ENCODE measurements around the gene EXOC6. TPM values are rescaled to one million over a fixed set of nuclear protein-coding genes. Genes with fewer than 3 reads are reported as not detected.

The EXOC6 gene
- total and polyA plus RNA-seq, 2 of the 13 experiments (the other 11 are each of a cell fraction or from before 2014, with no cell fraction given): 22.2 to 29.2 TPM

GRCh38 chr10:92972066-92972870 is 123.9 kb downstream of the EXOC6 start (continued):
- TF ChIP-seq, protein P1, sequence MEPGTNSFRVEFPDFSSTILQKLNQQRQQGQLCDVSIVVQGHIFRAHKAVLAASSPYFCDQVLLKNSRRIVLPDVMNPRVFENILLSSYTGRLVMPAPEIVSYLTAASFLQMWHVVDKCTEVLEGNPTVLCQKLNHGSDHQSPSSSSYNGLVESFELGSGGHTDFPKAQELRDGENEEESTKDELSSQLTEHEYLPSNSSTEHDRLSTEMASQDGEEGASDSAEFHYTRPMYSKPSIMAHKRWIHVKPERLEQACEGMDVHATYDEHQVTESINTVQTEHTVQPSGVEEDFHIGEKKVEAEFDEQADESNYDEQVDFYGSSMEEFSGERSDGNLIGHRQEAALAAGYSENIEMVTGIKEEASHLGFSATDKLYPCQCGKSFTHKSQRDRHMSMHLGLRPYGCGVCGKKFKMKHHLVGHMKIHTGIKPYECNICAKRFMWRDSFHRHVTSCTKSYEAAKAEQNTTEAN (CRISPR knock-in tag; conservative IDR thresholded peaks at IDR 0.05): 0 out of 2 replicates have a peak, but pooled peaks have one; percentile 22
- peak; percentile 66; the same call in 1 of the 2 replicates for TF ChIP-seq JUNB (CRISPR knock-in tag; IDR thresholded peaks at IDR 0.05; ENCODE audit: borderline replicate concordance)
- TF ChIP-seq TCF7 (IDR thresholded peaks at IDR 0.05; ENCODE audit: low read depth): 0 out of 2 replicates have a peak, but pooled peaks have one; percentile 24
- TF ChIP-seq ADNP (CRISPR knock-in tag; IDR thresholded peaks at IDR 0.05): no peak
- TF ChIP-seq GATAD2A (CRISPR knock-in tag; IDR thresholded peaks at IDR 0.05): peak; percentile 38; the same call in 1 of the 2 replicates
- TF ChIP-seq, protein P2, sequence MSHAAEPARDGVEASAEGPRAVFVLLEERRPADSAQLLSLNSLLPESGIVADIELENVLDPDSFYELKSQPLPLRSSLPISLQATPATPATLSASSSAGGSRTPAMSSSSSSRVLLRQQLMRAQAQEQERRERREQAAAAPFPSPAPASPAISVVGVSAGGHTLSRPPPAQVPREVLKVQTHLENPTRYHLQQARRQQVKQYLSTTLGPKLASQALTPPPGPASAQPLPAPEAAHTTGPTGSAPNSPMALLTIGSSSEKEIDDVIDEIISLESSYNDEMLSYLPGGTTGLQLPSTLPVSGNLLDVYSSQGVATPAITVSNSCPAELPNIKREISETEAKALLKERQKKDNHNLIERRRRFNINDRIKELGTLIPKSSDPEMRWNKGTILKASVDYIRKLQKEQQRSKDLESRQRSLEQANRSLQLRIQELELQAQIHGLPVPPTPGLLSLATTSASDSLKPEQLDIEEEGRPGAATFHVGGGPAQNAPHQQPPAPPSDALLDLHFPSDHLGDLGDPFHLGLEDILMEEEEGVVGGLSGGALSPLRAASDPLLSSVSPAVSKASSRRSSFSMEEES (CRISPR knock-in tag; IDR thresholded peaks at IDR 0.05): 0 out of 2 replicates have a peak, but pooled peaks have one; percentile 20
- peak; percentile 62; the same call in 1 of the 2 replicates for TF ChIP-seq ELF3 (CRISPR knock-in tag; IDR thresholded peaks at IDR 0.05)
- no peak for TF ChIP-seq ZNF670 (CRISPR knock-in tag; IDR thresholded peaks at IDR 0.05; ENCODE audit: borderline replicate concordance)
- TF ChIP-seq NPAS2 (CRISPR knock-in tag; IDR thresholded peaks at IDR 0.05; ENCODE audit: borderline replicate concordance): no peak
- TF ChIP-seq DNMT1 (CRISPR knock-in tag; IDR thresholded peaks at IDR 0.05): no peak
- TF ChIP-seq ZNF572 (CRISPR knock-in tag; IDR thresholded peaks at IDR 0.05): no peak
- no peak for TF ChIP-seq ZSCAN21 (CRISPR knock-in tag; IDR thresholded peaks at IDR 0.05; ENCODE audit: borderline replicate concordance)
- TF ChIP-seq RFX3 (CRISPR knock-in tag; IDR thresholded peaks at IDR 0.05): no peak
- TF ChIP-seq JUND (CRISPR knock-in tag; IDR thresholded peaks at IDR 0.05): peak; percentile 65; the same call in 1 of the 2 replicates
- no peak for TF ChIP-seq ZNF564 (CRISPR knock-in tag; IDR thresholded peaks at IDR 0.05)
- no peak for TF ChIP-seq ZBTB38 (CRISPR knock-in tag; IDR thresholded peaks at IDR 0.05)
- TF ChIP-seq HOMEZ (CRISPR knock-in tag; IDR thresholded peaks at IDR 0.05; ENCODE audit: low read depth): no peak; the same call in 1 of the 2 replicates
- TF ChIP-seq ELF1 (CRISPR knock-in tag; IDR thresholded peaks at IDR 0.05): peak; percentile 49; the same call in 1 of the 2 replicates
- TF ChIP-seq ZNF530 (CRISPR knock-in tag; IDR thresholded peaks at IDR 0.05; ENCODE audit: low read depth): no peak
- no peak for TF ChIP-seq ZMAT5 (CRISPR knock-in tag; IDR thresholded peaks at IDR 0.05; ENCODE audit: borderline replicate concordance, low read depth)
- TF ChIP-seq CEBPB (IDR thresholded peaks at IDR 0.05; ENCODE audit: borderline replicate concordance, low read depth, low read length): peak; percentile 16; the same call in 1 of the 2 replicates
- no peak for TF ChIP-seq NFATC3 (CRISPR knock-in tag; IDR thresholded peaks at IDR 0.05)
